AG10803 (cell line): Measurements from ENCODE around the gene ANKS1A.
A peak's percentile ranks its signal among the peaks of the same experiment; 100 is the strongest.

Experiments
- DNase-seq: peaks from one replicate; pipeline ENCODE4 v3.0.0; 2010; ENCODE audit warnings: low read depth
- H3K4me3 ChIP-seq: 2 replicates; pipeline ENCODE4 v1.5.1; 2011; ENCODE audit warnings: mild to moderate bottlenecking, low read length, control low read depth
- CTCF ChIP-seq: conservative IDR thresholded peaks from 2 replicates; pipeline ENCODE4 v1.5.1; 2011; ENCODE audit warnings: mild to moderate bottlenecking, low read length, control low read depth, inconsistent platforms

The ANKS1A gene

GRCh38 chr6:35090734-35091133 lies 201.7 kb downstream of the ANKS1A start:
- no peak for TF ChIP-seq CTCF

GRCh38 chr6:35091346-35092083 lies 202.5 kb downstream of the ANKS1A start:
- DNase-seq = peak; percentile 58
- TF ChIP-seq CTCF = no peak
- no peak overlapping the region for H3K4me3 ChIP-seq

More at GRCh38 chr6:35090734-35091133, 201.7 kb downstream of the ANKS1A start:
- no peak for DNase-seq
- H3K4me3 ChIP-seq = no peak overlapping the region

- DNase-seq = peak; percentile 92
- no peak overlapping the region; the same call in 1 of the 2 replicates for H3K4me3 ChIP-seq
- no peak; the same call in 1 of the 2 replicates for TF ChIP-seq CTCF
Measured at GRCh38 chr6:35092362-35093117, 203.5 kb downstream of the ANKS1A start.

GRCh38 chr6:35093118-35093445 lies 204.0 kb downstream of the ANKS1A start:
- TF ChIP-seq CTCF = no peak
- no peak overlapping the region; the same call in 1 of the 2 replicates for H3K4me3 ChIP-seq
- DNase-seq = peak; percentile 70

- H3K4me3 ChIP-seq = no peak overlapping the region
- DNase-seq = no peak
- TF ChIP-seq CTCF = no peak
Measured at GRCh38 chr6:35093783-35094182, 204.7 kb downstream of the ANKS1A start.

- TF ChIP-seq CTCF = no peak
- peak; percentile 21 for DNase-seq
- no peak overlapping the region for H3K4me3 ChIP-seq
Measured at GRCh38 chr6:35094183-35094582, 205.1 kb downstream of the ANKS1A start.
